IMR-90 (cell line): Measurements from ENCODE around the gene BGLAP. TPM values are rescaled to one million over a fixed set of nuclear protein-coding genes. Genes with fewer than 3 reads are reported as not detected.
A peak's percentile ranks its signal among the peaks of the same experiment; 100 is the strongest.

Experiments used
- ATAC-seq: fragments of 200-7000 bp; cut with Tn5 transposase; 2 replicates; pipeline ENCODE4 v1.9.1; 2020; ENCODE audit warnings: low read depth, mild to moderate bottlenecking, moderate library complexity
- BruUV-seq: library from RNA; stranded (reverse); fragments of 400-500 nt; replicated peaks from 2 replicates; lab custom pipeline; 2021; lab: Mats Ljungman, UMichigan
- CTCF ChIA-PET: fragments of 300-600 bp; formaldehyde crosslinking; extraction: SDS; loops from one replicate; lab custom pipeline; 2021; ENCODE audit warnings: antibody characterized with exemption; lab: Yijun Ruan, JAX
- POLR2A ChIA-PET: fragments of 300-600 bp; sonication (Branson Sonifier 250); formaldehyde crosslinking; loops from one replicate; lab custom pipeline; 2022; ENCODE audit warnings: antibody characterized with exemption; ENCODE audit not compliant: unreplicated experiment; lab: Charles Lee
- DNase-seq: peaks from one replicate; pipeline ENCODE4 v3.0.0; 2013
- H2AFZ ChIP-seq: replicated peaks from 2 replicates; pipeline ENCODE3; 2013; ENCODE audit warnings: low read length, mild to moderate bottlenecking; ENCODE audit not compliant: poor library complexity
- H2AK5ac ChIP-seq: 2 replicates; pipeline ENCODE4 v1.6.1; 2013; ENCODE audit warnings: low read depth, low read length, inconsistent platforms
- H2AK9ac ChIP-seq: replicated peaks from 2 replicates; pipeline ENCODE3; 2013; ENCODE audit warnings: mild to moderate bottlenecking, low read depth, low read length, moderate library complexity; ENCODE audit not compliant: poor library complexity
- H2BK120ac ChIP-seq: 2 replicates; pipeline ENCODE4 v1.6.1; 2013; ENCODE audit warnings: low read depth, low read length, inconsistent platforms
- H2BK15ac ChIP-seq: 3 replicates; pipeline ENCODE4 v1.6.1; 2013; ENCODE audit warnings: low read depth, low read length, inconsistent platforms
- H2BK20ac ChIP-seq: 2 replicates; pipeline ENCODE4 v1.6.1; 2013; ENCODE audit warnings: low read depth, mild to moderate bottlenecking, inconsistent platforms, low read length, moderate library complexity
- H2BK5ac ChIP-seq: 2 replicates; pipeline ENCODE4 v1.6.1; 2013; ENCODE audit warnings: mild to moderate bottlenecking, low read depth, low read length, inconsistent platforms; ENCODE audit not compliant: poor library complexity, severe bottlenecking
- H3K14ac ChIP-seq: replicated peaks from 2 replicates; pipeline ENCODE4 v1.6.1; 2013; ENCODE audit warnings: low read depth, low read length, inconsistent platforms
- H3K18ac ChIP-seq: 2 replicates; pipeline ENCODE4 v1.6.1; 2013; ENCODE audit warnings: low read depth, low read length, control low read depth
- H3K23ac ChIP-seq: 2 replicates; pipeline ENCODE4 v1.6.1; 2013; ENCODE audit warnings: low read depth, low read length, inconsistent platforms
- H3K27ac ChIP-seq: 2 replicates; pipeline ENCODE4 v1.5.1; 2013; ENCODE audit warnings: mild to moderate bottlenecking, control low read depth, low read length; ENCODE audit not compliant: insufficient read depth
- H3K27me3 ChIP-seq: 2 replicates; pipeline ENCODE4 v1.6.1; 2013; ENCODE audit warnings: low read length; ENCODE audit not compliant: control insufficient read depth, insufficient read depth
- H3K36me3 ChIP-seq: 2 replicates; pipeline ENCODE4 v1.6.1; 2013; ENCODE audit warnings: low read length, mixed read lengths; ENCODE audit not compliant: control insufficient read depth, insufficient read depth
- H3K4ac ChIP-seq: 2 replicates; pipeline ENCODE4 v1.6.1; 2013; ENCODE audit warnings: low read depth, low read length, inconsistent platforms
- H3K4me1 ChIP-seq: 2 replicates; pipeline ENCODE4 v1.6.1; 2013; ENCODE audit warnings: low read length, mixed read lengths; ENCODE audit not compliant: control insufficient read depth, insufficient read depth
- H3K4me2 ChIP-seq: 2 replicates; pipeline ENCODE4 v1.6.1; 2013; ENCODE audit warnings: low read depth, mild to moderate bottlenecking, control low read depth, low read length, moderate library complexity
- H3K4me3 ChIP-seq: 2 replicates; pipeline ENCODE4 v1.5.1; 2013; ENCODE audit warnings: low read depth, mild to moderate bottlenecking, control low read depth, low read length, moderate library complexity; ENCODE audit not compliant: insufficient read depth
- H3K56ac ChIP-seq: 2 replicates; pipeline ENCODE4 v1.6.1; 2013; ENCODE audit warnings: low read length, inconsistent platforms; ENCODE audit not compliant: insufficient read depth; ENCODE audit errors: extremely low read depth
- H3K79me1 ChIP-seq, 2 experiments: 2 replicates each; pipeline ENCODE4 v1.6.1; 2013; ENCODE audit warnings: low read length in 2 of 2, inconsistent platforms in 1 of 2, low read depth in 1 of 2
- H3K9ac ChIP-seq: 2 replicates; pipeline ENCODE4 v1.6.1; 2013; ENCODE audit warnings: low read depth, low read length, control low read depth
- H3K9me1 ChIP-seq: 2 replicates; pipeline ENCODE4 v1.6.1; 2013; ENCODE audit warnings: low read length, inconsistent platforms; ENCODE audit not compliant: insufficient read depth
- H3K9me3 ChIP-seq: 2 replicates; pipeline ENCODE4 v1.6.1; 2013; ENCODE audit warnings: low read length; ENCODE audit not compliant: control insufficient read depth, insufficient read depth
- H4K20me1 ChIP-seq: 2 replicates; pipeline ENCODE4 v1.6.1; 2013; ENCODE audit warnings: low read length, inconsistent platforms; ENCODE audit not compliant: insufficient read depth
- H4K5ac ChIP-seq: 2 replicates; pipeline ENCODE4 v1.6.1; 2013; ENCODE audit warnings: mild to moderate bottlenecking, low read depth, low read length, control low read depth
- H4K8ac ChIP-seq, 2 experiments: 2 replicates each; pipeline ENCODE4 v1.6.1; 2013; ENCODE audit warnings: low read depth in 2 of 2, low read length in 2 of 2, control low read depth in 1 of 2, inconsistent platforms in 1 of 2
- H4K91ac ChIP-seq: 2 replicates; pipeline ENCODE4 v1.6.1; 2013; ENCODE audit warnings: low read depth, low read length, inconsistent platforms; ENCODE audit not compliant: insufficient read depth
- BHLHE40 ChIP-seq: fragments of 150-350 bp; IDR thresholded peaks from 2 replicates; pipeline ENCODE4 v1.6.1; 2016; ENCODE audit warnings: mild to moderate bottlenecking, low read depth, low read length
- CEBPB ChIP-seq: IDR thresholded peaks from 2 replicates; pipeline ENCODE4 v1.6.1; 2012; ENCODE audit warnings: low read depth, low read length, improper control_type of control experiment
- CHD1 ChIP-seq: IDR thresholded peaks from 2 replicates; pipeline ENCODE4 v1.6.1; 2012; ENCODE audit warnings: low read depth, low read length, improper control_type of control experiment
- FOS ChIP-seq: fragments of 150-350 bp; IDR thresholded peaks from 2 replicates; pipeline ENCODE4 v1.6.1; 2016; ENCODE audit warnings: low read depth, low read length
- MAFK ChIP-seq: IDR thresholded peaks from 2 replicates; pipeline ENCODE4 v1.6.1; 2012; ENCODE audit warnings: low read depth, low read length, improper control_type of control experiment
- MAZ ChIP-seq: IDR thresholded peaks from 2 replicates; pipeline ENCODE4 v1.6.1; 2012; ENCODE audit warnings: low read depth, mild to moderate bottlenecking, low read length, improper control_type of control experiment, moderate library complexity, borderline replicate concordance
- MXI1 ChIP-seq: IDR thresholded peaks from 2 replicates; pipeline ENCODE4 v1.6.1; 2012; ENCODE audit warnings: low read depth, mild to moderate bottlenecking, low read length, moderate library complexity, borderline replicate concordance
- NFE2L2 ChIP-seq: fragments of 150-350 bp; IDR thresholded peaks from 2 replicates; pipeline ENCODE4 v1.6.1; 2016; ENCODE audit warnings: low read depth, mild to moderate bottlenecking, low read length
- POLR2A ChIP-seq: IDR thresholded peaks from 2 replicates; pipeline ENCODE4 v1.6.1; 2012; ENCODE audit warnings: mild to moderate bottlenecking, low read depth, low read length
- RAD21 ChIP-seq: IDR thresholded peaks from 2 replicates; pipeline ENCODE4 v1.6.1; 2012; ENCODE audit warnings: low read length, improper control_type of control experiment
- RCOR1 ChIP-seq: IDR thresholded peaks from 2 replicates; pipeline ENCODE4 v1.6.1; 2012; ENCODE audit warnings: mild to moderate bottlenecking, low read length, improper control_type of control experiment; ENCODE audit not compliant: insufficient replicate concordance
- RFX5 ChIP-seq: IDR thresholded peaks from 2 replicates; pipeline ENCODE4 v1.8.0; 2012; ENCODE audit warnings: low read depth, mild to moderate bottlenecking, low read length, moderate library complexity
- SMC3 ChIP-seq: fragments of 150-350 bp; IDR thresholded peaks from 2 replicates; pipeline ENCODE4 v1.6.1; 2016; ENCODE audit warnings: low read depth, mild to moderate bottlenecking, antibody characterized with exemption, low read length, moderate library complexity
- WGBS, 2 experiments: methylation state at CpG; one replicate each; pipeline versions ENCODE4 v1.1.5 to v1.1.7; 2013; ENCODE audit warnings: missing lambda C conversion rate in 2 of 2; ENCODE audit not compliant: insufficient read length in 1 of 2; ENCODE audit errors: extremely low coverage in 2 of 2; 5-methylcytosine and 5-hydroxymethylcytosine counted together
- dilution Hi-C: fragments of 300-500 bp; cut with HindIII; formaldehyde crosslinking; loops from one replicate; pipeline ENCODE4 v1.14.3; 2018; ENCODE audit warnings: low sequenced_read_pairs; ENCODE audit not compliant: unreplicated experiment
- in situ Hi-C: fragments of 300-500 bp; cut with MboI; formaldehyde crosslinking; loops from 3 replicates; pipeline ENCODE4 v1.14.3; 2019; ENCODE audit warnings: low sequenced_read_pairs, inconsistent platforms, mixed read lengths
- intact Hi-C: fragments of 100-400 bp; cut with micrococcal nuclease; formaldehyde crosslinking; loops from 2 replicates; pipeline ENCODE4 v1.10.0; 2022
- polyA plus RNA-seq, 3 experiments: library from polyadenylated mRNA; depleted of rRNA; stranded (reverse); fragments of >200 nt; gene quantifications; 2 replicates each; pipeline ENCODE4 v1.2.3, GENCODE V29; 2012; ENCODE audit warnings: low replicate concordance in 1 of 3
- total RNA-seq: library from RNA; depleted of rRNA; stranded (reverse); fragments of >200 nt; gene quantifications from 2 replicates; pipeline ENCODE4 v1.2.3, GENCODE V29; 2012
- TF ChIP-seq, protein P1 (sequence below): fragments of 150-350 bp; IDR thresholded peaks from 2 replicates; pipeline ENCODE4 v1.6.1; 2016; ENCODE audit warnings: low read depth, mild to moderate bottlenecking, low read length, moderate library complexity, borderline replicate concordance
- TF ChIP-seq, protein P2 (sequence below): conservative IDR thresholded peaks from 2 replicates; pipeline ENCODE4 v1.5.1; 2012; ENCODE audit warnings: mild to moderate bottlenecking, low read depth, low read length, improper control_type of control experiment

Gene BGLAP
- total and polyA plus RNA-seq, 2 of the 4 experiments (the other 2 are of a cell fraction), result 0.67 TPM; not detected in 1

DNA sequence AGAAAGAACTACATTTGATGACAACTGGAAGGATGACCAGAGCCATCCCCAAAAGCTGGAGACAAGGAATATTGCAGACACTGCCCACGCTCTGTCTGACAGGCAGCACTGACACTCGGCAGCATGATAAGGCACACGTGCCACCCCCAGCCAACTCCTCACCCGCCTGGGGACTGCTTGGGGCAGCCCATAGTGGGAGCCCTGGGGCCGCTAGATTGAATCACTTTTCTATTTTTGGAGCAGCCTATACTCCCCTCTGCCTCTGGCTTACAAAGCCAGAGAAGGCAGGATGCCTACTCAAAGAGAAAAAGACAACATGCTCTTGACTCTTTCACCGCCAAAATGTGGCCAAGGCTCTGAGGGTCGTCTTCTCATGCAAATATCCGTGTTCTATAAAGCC lies 39.3 kb downstream of the BGLAP start:
- Histone ChIP-seq H3K18ac (no peak overlapping the region), H3K23ac (peak overlapping the region; percentile 25; the same call in 1 of the 2 replicates), H4K20me1 (peaks cover 32% of the 10 kb centered on the region), H2BK15ac (no peak overlapping the region), H2AK9ac (peak overlapping the region; percentile 12), H3K56ac (no peak overlapping the region), H3K4me1 (peaks cover 11% of the 10 kb centered on the region), H3K4me3 (peak overlapping the region; percentile 67; the same call in 1 of the 2 replicates), H3K27me3 (no peaks in the 10 kb centered on the region), H3K79me1 (peaks cover 45 to 73% of the 10 kb centered on the region in 2 experiments; a peak in 3 of 4 replicates), H3K14ac (peak overlapping the region; percentile 88; the same call in 1 of the 2 replicates), H3K4ac (peak overlapping the region; percentile 53; the same call in 1 of the 2 replicates), H3K27ac (no peak overlapping the region), H3K36me3 (peaks cover 18% of the 10 kb centered on the region), H3K9ac (peak overlapping the region; percentile 86; the same call in 1 of the 2 replicates), H3K9me1 (peaks cover 7% of the 10 kb centered on the region), H2BK5ac (no peak overlapping the region), H3K9me3 (no peaks in the 10 kb centered on the region), H4K5ac (no peak overlapping the region), H4K8ac (no peak overlapping the region), H2AK5ac (peak overlapping the region; percentile 76; the same call in 1 of the 2 replicates), H2AFZ (no peak overlapping the region), H4K91ac (no peak overlapping the region), H2BK20ac (no peak overlapping the region), H3K4me2 (peak overlapping the region; percentile 90), H2BK120ac (no peak overlapping the region)
- intact Hi-C loops (no loop called here), in situ Hi-C loops (no loop called here), dilution Hi-C loops (no loop called here)
- peak; percentile 55 for DNase-seq
- 7% methylated on average over 3 of the region's 8 CpGs; no CpG with 5 or more reads in 1 of the 2 experiments for WGBS, 2 experiments
- ATAC-seq, result peak; percentile 6; the same call in 1 of the 2 replicates
- BruUV-seq, result no TSS peak
- ChIA-PET CTCF (interaction anchor here (0.6 to 1.0 kb wide), 2 partner anchors 18 to 341 kb away, joined by 3 to 7 read pairs; partner anchors contain the start of gene VHLL), POLR2A (interaction anchor here (1.0 kb wide), 1 partner anchor 13 kb away, joined by 3 read pairs; no protein-coding TSS in a partner anchor)
- TF ChIP-seq RCOR1 (no peak), MAFK (no peak), MAZ (no peak), NFE2L2 (no peak), MXI1 (peak; percentile 100), SMC3 (no peak), RAD21 (no peak; the same call in 1 of the 2 replicates), POLR2A (peak; percentile 52; the same call in 1 of the 2 replicates), RFX5 (no peak), CHD1 (no peak), CEBPB (no peak), FOS (0 out of 2 replicates have a peak, but pooled peaks have one; percentile 43), BHLHE40 (peak; percentile 95)
- TF ChIP-seq, protein P1, sequence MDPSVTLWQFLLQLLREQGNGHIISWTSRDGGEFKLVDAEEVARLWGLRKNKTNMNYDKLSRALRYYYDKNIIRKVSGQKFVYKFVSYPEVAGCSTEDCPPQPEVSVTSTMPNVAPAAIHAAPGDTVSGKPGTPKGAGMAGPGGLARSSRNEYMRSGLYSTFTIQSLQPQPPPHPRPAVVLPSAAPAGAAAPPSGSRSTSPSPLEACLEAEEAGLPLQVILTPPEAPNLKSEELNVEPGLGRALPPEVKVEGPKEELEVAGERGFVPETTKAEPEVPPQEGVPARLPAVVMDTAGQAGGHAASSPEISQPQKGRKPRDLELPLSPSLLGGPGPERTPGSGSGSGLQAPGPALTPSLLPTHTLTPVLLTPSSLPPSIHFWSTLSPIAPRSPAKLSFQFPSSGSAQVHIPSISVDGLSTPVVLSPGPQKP, result no peak
- TF ChIP-seq, protein P2, sequence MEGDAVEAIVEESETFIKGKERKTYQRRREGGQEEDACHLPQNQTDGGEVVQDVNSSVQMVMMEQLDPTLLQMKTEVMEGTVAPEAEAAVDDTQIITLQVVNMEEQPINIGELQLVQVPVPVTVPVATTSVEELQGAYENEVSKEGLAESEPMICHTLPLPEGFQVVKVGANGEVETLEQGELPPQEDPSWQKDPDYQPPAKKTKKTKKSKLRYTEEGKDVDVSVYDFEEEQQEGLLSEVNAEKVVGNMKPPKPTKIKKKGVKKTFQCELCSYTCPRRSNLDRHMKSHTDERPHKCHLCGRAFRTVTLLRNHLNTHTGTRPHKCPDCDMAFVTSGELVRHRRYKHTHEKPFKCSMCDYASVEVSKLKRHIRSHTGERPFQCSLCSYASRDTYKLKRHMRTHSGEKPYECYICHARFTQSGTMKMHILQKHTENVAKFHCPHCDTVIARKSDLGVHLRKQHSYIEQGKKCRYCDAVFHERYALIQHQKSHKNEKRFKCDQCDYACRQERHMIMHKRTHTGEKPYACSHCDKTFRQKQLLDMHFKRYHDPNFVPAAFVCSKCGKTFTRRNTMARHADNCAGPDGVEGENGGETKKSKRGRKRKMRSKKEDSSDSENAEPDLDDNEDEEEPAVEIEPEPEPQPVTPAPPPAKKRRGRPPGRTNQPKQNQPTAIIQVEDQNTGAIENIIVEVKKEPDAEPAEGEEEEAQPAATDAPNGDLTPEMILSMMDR, result peak; percentile 26; the same call in 1 of the 2 replicates
